MM.1S (cell line): Measurements from ENCODE around the gene NAPG.
"Not testable (repeated sequence)": the region's sequence is repeated elsewhere in the genome, so short reads cannot be mapped to it uniquely, and the experiment has no call there.

Experiments
- DNase-seq: peaks from one replicate; pipeline ENCODE4 v3.0.0-alpha.2; 2015
- H2AFZ ChIP-seq: fragments of 300-600 bp; sonication (generic); 2 replicates; pipeline ENCODE4 v1.6.0; 2016; ENCODE audit warnings: antibody characterized with exemption, low read length
- H3F3A ChIP-seq: fragments of 300-600 bp; sonication (generic); 2 replicates; pipeline ENCODE4 v1.6.1; 2016; ENCODE audit warnings: mild to moderate bottlenecking, antibody characterized with exemption, low read length, moderate library complexity, mixed read lengths; ENCODE audit not compliant: insufficient read depth
- H3K27ac ChIP-seq: fragments of 300-600 bp; sonication (generic); 2 replicates; pipeline ENCODE4 v1.5.1; 2016; ENCODE audit warnings: mild to moderate bottlenecking, low read length
- H3K27me3 ChIP-seq: fragments of 300-600 bp; sonication (generic); replicated peaks from 2 replicates; pipeline ENCODE4 v1.6.0; 2016; ENCODE audit warnings: low read length; ENCODE audit not compliant: insufficient read depth
- H3K36me3 ChIP-seq: fragments of 300-600 bp; sonication (generic); replicated peaks from 2 replicates; pipeline ENCODE4 v1.6.1; 2016; ENCODE audit warnings: mild to moderate bottlenecking, low read length, mixed read lengths; ENCODE audit not compliant: insufficient read depth
- H3K4me1 ChIP-seq: fragments of 300-600 bp; sonication (generic); 2 replicates; pipeline ENCODE4 v1.6.1; 2016; ENCODE audit warnings: low read length, mixed read lengths
- H3K4me2 ChIP-seq: fragments of 300-600 bp; sonication (generic); 2 replicates; pipeline ENCODE4 v1.6.0; 2016; ENCODE audit warnings: low read depth, low read length
- H3K4me3 ChIP-seq: fragments of 300-600 bp; sonication (generic); 2 replicates; pipeline ENCODE4 v1.5.1; 2016; ENCODE audit warnings: low read length, mixed read lengths
- H3K79me2 ChIP-seq: fragments of 300-600 bp; sonication (generic); 2 replicates; pipeline ENCODE4 v1.6.1; 2016; ENCODE audit warnings: mixed run types, low read length, mixed read lengths
- H3K9ac ChIP-seq: fragments of 300-600 bp; sonication (generic); 2 replicates; pipeline ENCODE4 v1.6.1; 2016; ENCODE audit warnings: low read length, mixed read lengths
- H3K9me2 ChIP-seq: fragments of 300-600 bp; sonication (generic); replicated peaks from 2 replicates; pipeline ENCODE4 v1.6.1; 2016; ENCODE audit warnings: mild to moderate bottlenecking, low read length, mixed read lengths; ENCODE audit not compliant: insufficient read depth
- H3K9me3 ChIP-seq: fragments of 300-600 bp; sonication (generic); replicated peaks from 2 replicates; pipeline ENCODE4 v1.6.1; 2016; ENCODE audit warnings: mild to moderate bottlenecking, low read length, mixed read lengths; ENCODE audit not compliant: insufficient read depth
- H4K20me1 ChIP-seq: fragments of 300-600 bp; sonication (generic); 2 replicates; pipeline ENCODE4 v1.6.1; 2016; ENCODE audit warnings: mild to moderate bottlenecking, low read length, moderate library complexity, mixed read lengths; ENCODE audit not compliant: insufficient read depth
- EZH2 ChIP-seq: fragments of 300-600 bp; sonication (generic); optimal IDR thresholded peaks from 2 replicates; pipeline ENCODE3; 2017; ENCODE audit warnings: low read depth, mild to moderate bottlenecking, antibody characterized with exemption, low read length, mixed read lengths
- EZH2phosphoT487 ChIP-seq: fragments of 300-600 bp; sonication (generic); IDR thresholded peaks from 2 replicates; pipeline ENCODE4 v1.6.1; 2018; ENCODE audit warnings: antibody characterized with exemption, low read length
- TF ChIP-seq, protein P1 (sequence below): fragments of 300-600 bp; sonication (generic); IDR thresholded peaks from 2 replicates; pipeline ENCODE4 v1.5.1; 2016; ENCODE audit warnings: antibody characterized with exemption, low read length, mixed read lengths

Gene NAPG

DNA sequence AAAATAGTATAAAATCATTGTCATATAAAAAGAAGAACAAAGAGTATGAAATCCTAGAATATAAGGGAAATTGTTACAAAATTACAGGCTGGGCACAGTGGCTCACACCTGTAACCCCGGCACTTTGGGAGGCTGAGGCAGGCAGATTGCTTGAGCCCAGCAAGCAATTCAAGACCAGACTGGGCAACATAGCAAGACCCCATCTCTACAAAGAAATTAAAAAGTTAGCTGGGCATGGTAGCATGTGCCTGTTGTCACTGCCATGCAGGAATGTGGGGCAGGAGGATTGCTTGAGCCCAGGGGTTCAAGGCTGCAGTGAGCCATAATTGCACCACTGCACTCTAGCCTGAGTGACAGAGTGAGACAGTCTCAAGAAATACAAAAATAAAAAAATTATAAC, 44.8 kb downstream of the NAPG start:
- Histone ChIP-seq H3K4me1 (no peaks in the 10 kb centered on the region), H3K9ac (no peak overlapping the region), H3K79me2 (no peaks in the 10 kb centered on the region), H3K4me2 (no peak overlapping the region), H3K9me3 (no peaks in the 10 kb centered on the region), H3K9me2 (no peaks in the 10 kb centered on the region), H3K36me3 (no peaks in the 10 kb centered on the region), H3K27ac (no peak overlapping the region), H3K27me3 (no peaks in the 10 kb centered on the region), H3F3A (no peaks in the 10 kb centered on the region), H4K20me1 (no peaks in the 10 kb centered on the region), H3K4me3 (no peak overlapping the region), H2AFZ (no peak overlapping the region)
- TF ChIP-seq, protein P1, sequence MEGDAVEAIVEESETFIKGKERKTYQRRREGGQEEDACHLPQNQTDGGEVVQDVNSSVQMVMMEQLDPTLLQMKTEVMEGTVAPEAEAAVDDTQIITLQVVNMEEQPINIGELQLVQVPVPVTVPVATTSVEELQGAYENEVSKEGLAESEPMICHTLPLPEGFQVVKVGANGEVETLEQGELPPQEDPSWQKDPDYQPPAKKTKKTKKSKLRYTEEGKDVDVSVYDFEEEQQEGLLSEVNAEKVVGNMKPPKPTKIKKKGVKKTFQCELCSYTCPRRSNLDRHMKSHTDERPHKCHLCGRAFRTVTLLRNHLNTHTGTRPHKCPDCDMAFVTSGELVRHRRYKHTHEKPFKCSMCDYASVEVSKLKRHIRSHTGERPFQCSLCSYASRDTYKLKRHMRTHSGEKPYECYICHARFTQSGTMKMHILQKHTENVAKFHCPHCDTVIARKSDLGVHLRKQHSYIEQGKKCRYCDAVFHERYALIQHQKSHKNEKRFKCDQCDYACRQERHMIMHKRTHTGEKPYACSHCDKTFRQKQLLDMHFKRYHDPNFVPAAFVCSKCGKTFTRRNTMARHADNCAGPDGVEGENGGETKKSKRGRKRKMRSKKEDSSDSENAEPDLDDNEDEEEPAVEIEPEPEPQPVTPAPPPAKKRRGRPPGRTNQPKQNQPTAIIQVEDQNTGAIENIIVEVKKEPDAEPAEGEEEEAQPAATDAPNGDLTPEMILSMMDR = no peak
- TF ChIP-seq EZH2 (no peak), EZH2phosphoT487 (no peak)
- DNase-seq = no peak

DNA sequence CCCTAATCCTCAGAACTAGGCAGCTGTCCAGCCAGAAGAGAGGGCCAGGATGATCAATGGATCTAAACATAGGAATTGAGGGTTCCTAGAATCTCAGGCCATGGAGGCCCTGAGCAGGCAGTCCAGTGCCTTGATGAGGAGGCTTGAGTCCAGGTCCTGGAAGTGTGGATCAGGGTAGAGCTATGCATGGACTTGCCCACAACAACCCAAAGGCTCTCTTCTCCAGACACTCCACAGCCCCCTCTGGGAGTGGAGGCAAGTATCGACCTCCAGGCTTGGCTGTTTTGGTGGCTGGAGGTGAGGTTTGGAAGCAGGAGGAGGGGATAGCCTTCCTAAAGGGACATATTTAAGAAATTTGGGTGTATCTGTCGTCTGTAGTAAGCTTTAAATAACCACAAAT, 45.7 kb downstream of the NAPG start:
- no peaks in the 10 kb centered on the region for H3K79me2 ChIP-seq
- H3K4me2 ChIP-seq = no peak overlapping the region
- H3K4me1 ChIP-seq = no peaks in the 10 kb centered on the region
- H3K9ac ChIP-seq = no peak overlapping the region
- H2AFZ ChIP-seq = no peak overlapping the region
- H3K9me3 ChIP-seq = no peaks in the 10 kb centered on the region
- no peak for TF ChIP-seq EZH2phosphoT487
- TF ChIP-seq EZH2 = no peak
- TF ChIP-seq, protein P1 = no peak
- no peak overlapping the region for H3K27ac ChIP-seq
- no peak for DNase-seq
- H3K27me3 ChIP-seq = no peaks in the 10 kb centered on the region
- no peak overlapping the region for H3K4me3 ChIP-seq
- no peaks in the 10 kb centered on the region for H3K36me3 ChIP-seq
- no peaks in the 10 kb centered on the region for H4K20me1 ChIP-seq
- H3F3A ChIP-seq = no peaks in the 10 kb centered on the region
- H3K9me2 ChIP-seq = no peaks in the 10 kb centered on the region

DNA sequence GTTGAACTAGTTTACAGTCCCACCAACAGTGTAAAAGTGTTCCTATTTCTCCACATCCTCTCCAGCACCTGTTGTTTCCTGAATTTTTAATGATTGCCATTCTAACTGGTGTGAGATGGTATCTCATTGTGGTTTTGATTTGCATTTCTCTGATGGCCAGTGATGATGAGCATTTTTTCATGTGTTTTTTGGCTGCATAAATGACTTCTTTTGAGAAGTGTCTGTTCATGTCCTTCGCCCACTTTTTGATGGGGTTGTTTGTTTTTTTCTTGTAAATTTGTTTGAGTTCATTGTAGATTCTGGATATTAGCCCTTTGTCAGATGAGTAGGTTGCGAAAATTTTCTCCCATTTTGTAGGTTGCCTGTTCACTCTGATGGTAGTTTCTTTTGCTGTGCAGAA, 47.4 kb downstream of the NAPG start:
- not testable (repeated sequence) for H3K9ac ChIP-seq, H3K27me3 ChIP-seq, H3K4me3 ChIP-seq, H3F3A ChIP-seq, H3K27ac ChIP-seq, H3K4me1 ChIP-seq, DNase-seq, H3K4me2 ChIP-seq, H4K20me1 ChIP-seq, H3K9me3 ChIP-seq, H2AFZ ChIP-seq, H3K79me2 ChIP-seq, H3K9me2 ChIP-seq, H3K36me3 ChIP-seq

DNA sequence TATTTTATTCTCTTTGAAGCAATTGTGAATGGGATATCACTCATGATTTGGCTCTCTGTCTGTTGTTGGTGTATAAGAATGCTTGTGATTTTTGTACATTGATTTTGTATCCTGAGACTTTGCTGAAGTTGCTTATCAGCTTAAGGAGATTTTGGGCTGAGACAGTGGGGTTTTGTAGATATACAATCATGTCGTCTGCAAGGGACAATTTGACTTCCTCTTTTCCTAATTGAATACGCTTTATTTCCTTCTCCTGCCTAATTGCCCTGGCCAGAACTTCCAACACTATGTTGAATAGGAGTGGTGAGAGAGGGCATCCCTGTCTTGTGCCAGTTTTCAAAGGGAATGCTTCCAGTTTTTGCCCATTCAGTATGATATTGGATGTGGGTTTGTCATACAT, 48.6 kb downstream of the NAPG start:
- not testable (repeated sequence) for H3K9me2 ChIP-seq, H3K4me3 ChIP-seq, H3K79me2 ChIP-seq, H3K4me2 ChIP-seq, H3K27ac ChIP-seq, H3K9me3 ChIP-seq, H4K20me1 ChIP-seq, DNase-seq, H2AFZ ChIP-seq, H3K27me3 ChIP-seq, H3F3A ChIP-seq, H3K9ac ChIP-seq, H3K36me3 ChIP-seq, H3K4me1 ChIP-seq

DNA sequence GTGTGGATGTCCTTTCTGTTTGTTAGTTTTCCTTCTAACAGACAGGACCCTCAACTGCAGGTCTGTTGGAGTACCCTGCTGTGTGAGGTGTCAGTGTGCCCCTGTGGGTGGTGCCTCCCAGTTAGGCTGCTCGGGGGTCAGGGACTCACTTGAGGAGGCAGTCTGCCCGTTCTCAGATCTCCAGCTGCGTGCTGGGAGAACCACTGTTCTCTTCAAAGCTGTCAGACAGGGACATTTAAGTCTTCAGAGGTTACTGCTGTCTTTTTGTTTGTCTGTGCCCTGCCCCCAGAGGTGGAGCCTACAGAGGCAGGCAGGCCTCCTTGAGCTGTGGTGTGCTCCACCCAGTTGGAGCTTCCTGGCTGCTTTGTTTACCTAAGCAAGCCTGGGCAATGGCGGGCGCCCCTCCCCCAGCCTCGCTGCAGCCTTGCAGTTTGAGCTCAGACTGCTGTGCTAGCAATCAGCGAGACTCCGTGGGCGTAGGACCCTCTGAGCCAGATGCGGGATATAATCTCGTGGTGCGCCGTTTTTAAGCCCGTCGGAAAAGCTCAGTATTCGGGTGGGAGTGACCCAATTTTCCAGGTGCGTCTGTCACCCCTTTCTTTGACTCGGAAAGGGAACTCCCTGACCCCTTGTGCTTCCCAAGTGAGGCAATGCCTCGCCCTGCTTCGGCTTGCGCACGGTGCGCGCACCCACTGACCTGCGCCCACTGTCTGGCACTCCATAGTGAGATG, 52.2 kb downstream of the NAPG start:
- H3K9me2 ChIP-seq, H3K4me1 ChIP-seq, H3K4me2 ChIP-seq, DNase-seq, H3K9me3 ChIP-seq, H3K4me3 ChIP-seq, H3F3A ChIP-seq, H3K27me3 ChIP-seq, H3K27ac ChIP-seq, H3K9ac ChIP-seq, H4K20me1 ChIP-seq, H3K79me2 ChIP-seq, H3K36me3 ChIP-seq, H2AFZ ChIP-seq: not testable (repeated sequence)

DNA sequence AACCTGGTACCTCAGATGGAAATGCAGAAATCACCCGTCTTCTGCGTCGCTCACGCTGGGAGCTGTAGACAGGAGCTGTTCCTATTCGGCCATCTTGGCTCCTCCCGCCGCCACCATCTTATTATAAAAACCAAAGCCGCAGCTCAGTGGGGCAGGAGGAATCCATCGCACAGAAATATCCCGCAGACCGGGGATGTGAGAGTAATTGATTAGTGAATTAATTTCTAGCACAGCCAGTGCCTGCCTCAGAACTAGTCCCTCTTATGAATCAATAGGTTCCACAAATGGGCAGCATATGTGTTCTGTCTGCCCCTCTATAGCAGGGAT, 52.7 kb downstream of the NAPG start:
- H3K4me1 ChIP-seq, H3K4me3 ChIP-seq, H3K27me3 ChIP-seq, H3K9ac ChIP-seq, H4K20me1 ChIP-seq, H3K9me2 ChIP-seq, H3K27ac ChIP-seq, H3K4me2 ChIP-seq, H3K79me2 ChIP-seq, H2AFZ ChIP-seq, DNase-seq, H3K36me3 ChIP-seq, H3F3A ChIP-seq, H3K9me3 ChIP-seq: not testable (repeated sequence)
